Subcutaneous adipose tissue (tissue), 4 donors: ENCODE results near the gene TAF9B. TPM values are rescaled to one million over a fixed set of nuclear protein-coding genes. Genes with fewer than 3 reads are reported as not detected.

Experiments used
- CTCF ChIP-seq: fragments of 450-650 bp; IDR thresholded peaks from one replicate; pipeline ENCODE4 v1.5.1; 2016; ENCODE audit warnings: low read depth, mild to moderate bottlenecking, control low read depth, antibody characterized with exemption, moderate library complexity
- total RNA-seq, 4 donors: library from RNA; depleted of rRNA; stranded (reverse); fragments of >200 nt; gene quantifications; one replicate each; pipeline ENCODE4 v1.1.0, GENCODE V29; 2016

Gene TAF9B
- total RNA-seq, 4 donors from 2014 or later: 10.0 to 31.0 (median 15.8) TPM

GRCh38 chrX:78104447-78105176, 34.8 kb downstream of the TAF9B start:
- TF ChIP-seq CTCF: no peak

GRCh38 chrX:78103623-78104446, 35.6 kb downstream of the TAF9B start, which contains the start of gene PGK1:
Gene PGK1, plus strand, starts transcription at chrX:78104248. Its CDS starts 93 bp downstream, at chrX:78104341.
- TF ChIP-seq CTCF: no peak

- no peak for TF ChIP-seq CTCF
Observed at GRCh38 chrX:78103001-78103622, 36.3 kb downstream of the TAF9B start.

GRCh38 chrX:78102091-78102490, 37.4 kb downstream of the TAF9B start:
- TF ChIP-seq CTCF: no peak

- no peak for TF ChIP-seq CTCF
Observed at GRCh38 chrX:78098108-78098507, 41.3 kb downstream of the TAF9B start.

- TF ChIP-seq CTCF: no peak
Observed at GRCh38 chrX:78092296-78092695, 47.2 kb downstream of the TAF9B start.

Other genes with a start within 250 kb of the TAF9B start
- 10 to 100 TPM; 27.1 to 47.1 (median 40.9) TPM for gene MAGT1, start 244.2 kb downstream of the TAF9B start, total RNA-seq
- gene COX7B, start 240.2 kb downstream of the TAF9B start, total RNA-seq: 100 to 1,000 TPM; 268 to 532 (median 308) TPM
- gene ATP7A, start 229.0 kb downstream of the TAF9B start, total RNA-seq: 10 to 100 TPM in 2 of 4 donors, 1 to 10 TPM in 2; 6.4 to 16.0 (median 12.0) TPM
- not detected for gene PGAM4, start 170.0 kb downstream of the TAF9B start, total RNA-seq
- gene PGK1, start 35.4 kb downstream of the TAF9B start, total RNA-seq: 100 to 1,000 TPM; 154 to 200 (median 183) TPM
- 1 to 10 TPM; 4.1 to 8.5 (median 6.3) TPM for gene CYSLTR1, start 188.0 kb upstream of the TAF9B start, total RNA-seq